NCI-H748 (cell line): Measurements from ENCODE around the gene SCYGR4.
"Not testable (repeated sequence)": the region's sequence is repeated elsewhere in the genome, so short reads cannot be mapped to it uniquely, and the experiment has no call there.

Experiments used
- DNase-seq: peaks from one replicate; lab custom pipeline; 2025; ENCODE audit not compliant: unreplicated experiment; lab: John Stamatoyannopoulos, UW

SCYGR4 gene

DNA sequence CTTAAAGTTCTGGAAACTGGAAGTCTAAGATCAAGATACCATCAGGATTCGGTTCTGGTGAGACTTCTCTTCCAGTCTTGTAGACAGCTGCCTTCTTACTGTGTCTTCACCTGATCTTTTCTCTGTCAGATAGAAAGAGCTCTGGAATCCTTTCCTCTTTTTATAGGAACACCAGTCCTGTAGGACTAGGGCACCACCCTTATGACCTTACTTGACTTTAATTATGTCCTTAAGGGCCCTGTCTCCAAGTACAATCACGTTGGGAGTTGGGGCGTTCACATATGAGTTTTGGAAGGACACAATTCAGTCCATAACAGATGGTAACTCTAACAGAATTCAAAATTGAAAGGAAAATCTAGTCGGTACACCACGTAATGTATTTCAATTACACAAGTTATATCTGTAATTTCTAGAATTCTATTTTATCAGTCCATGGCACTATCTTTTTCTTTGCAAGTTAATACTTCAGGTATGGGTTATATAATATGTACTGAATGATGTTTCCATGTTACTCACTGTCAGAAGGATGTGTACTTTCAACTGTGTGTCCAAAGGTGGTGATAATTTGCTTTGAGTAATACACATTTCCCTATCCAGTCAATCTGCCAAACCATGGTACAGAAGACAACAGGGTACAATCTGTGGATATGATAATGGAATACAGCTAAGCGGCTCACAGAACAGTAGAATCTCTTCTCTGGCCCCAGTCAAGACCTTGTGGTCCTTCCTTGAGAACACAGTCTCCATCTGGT, 48.1 kb downstream of the SCYGR4 start:
- DNase-seq, result no peak

DNA sequence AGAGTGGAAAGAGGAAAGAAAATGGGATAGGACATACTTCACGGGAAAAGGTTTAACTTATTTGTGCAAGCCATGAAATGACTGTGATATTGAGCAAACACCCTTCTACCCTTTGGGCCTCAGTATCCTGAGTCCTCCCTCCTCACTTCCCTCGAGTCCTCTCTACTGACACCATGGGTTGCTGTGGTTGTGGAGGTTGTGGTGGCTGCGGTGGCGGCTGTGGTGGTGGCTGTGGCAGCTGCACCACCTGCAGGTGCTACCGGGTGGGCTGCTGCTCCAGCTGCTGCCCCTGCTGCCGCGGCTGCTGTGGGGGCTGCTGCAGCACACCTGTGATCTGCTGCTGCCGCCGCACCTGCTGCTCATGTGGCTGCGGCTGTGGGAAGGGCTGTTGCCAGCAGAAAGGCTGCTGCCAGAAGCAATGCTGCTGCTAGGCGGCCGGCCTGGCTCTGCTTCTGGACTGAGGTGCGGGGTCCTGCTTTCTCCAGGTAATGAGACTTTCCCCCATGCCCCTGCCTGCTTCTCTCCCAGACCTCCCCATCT, 49.4 kb downstream of the SCYGR4 start, which contains the start of gene SCYGR5:
SCYGR5 (plus strand) TSS at position 174 of the 540 bp plus-strand sequence; CDS start at position 174, 0 bp downstream.
- DNase-seq, result not testable (repeated sequence)
